CD4-positive, alpha-beta T cell treated with Interleukin-6 at 100 ng/mL for 8 hours (primary cell): Measurements from ENCODE around the gene SREK1.
A peak's percentile ranks its signal among the peaks of the same experiment; 100 is the strongest.

Source experiments
- DNase-seq: peaks from one replicate; pipeline ENCODE4 v3.0.0-alpha.2; 2020; ENCODE audit warnings: mixed read lengths, low spot score

SREK1 gene

DNA sequence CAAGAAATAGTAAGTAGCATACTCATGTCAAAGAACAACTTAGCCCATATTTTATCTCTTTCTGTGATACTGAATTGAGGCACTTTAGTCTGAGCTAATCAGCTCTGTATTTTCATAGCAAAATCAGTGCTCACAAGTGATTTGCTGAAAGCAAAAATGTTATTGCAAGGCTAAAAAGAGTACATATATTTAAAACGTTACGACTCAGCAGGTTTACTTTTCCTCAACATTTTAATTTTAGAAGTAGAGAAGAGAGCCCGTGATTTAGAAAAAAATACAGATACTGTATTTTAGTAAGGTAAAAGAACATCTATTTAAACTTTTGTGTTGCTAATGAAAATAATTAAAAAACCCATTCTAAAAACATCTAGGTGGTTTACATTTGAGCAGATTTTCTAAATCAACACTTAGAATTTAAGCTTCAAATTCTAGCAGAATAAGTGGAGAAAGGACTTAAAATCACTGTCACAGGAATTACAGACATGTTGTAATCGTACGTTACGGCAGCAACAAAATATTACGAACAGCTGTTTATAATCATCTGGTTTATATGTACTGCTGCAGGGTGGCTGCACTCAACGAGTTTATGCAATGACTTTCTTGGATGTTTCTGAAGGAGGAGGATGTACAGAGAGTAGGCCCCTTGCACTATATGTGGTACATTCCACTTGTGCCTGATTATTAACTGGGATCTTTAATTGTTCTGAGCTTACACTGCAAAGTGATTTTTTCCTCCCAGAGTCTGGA, 20.1 kb downstream of the SREK1 start:
- no peak for DNase-seq

DNA sequence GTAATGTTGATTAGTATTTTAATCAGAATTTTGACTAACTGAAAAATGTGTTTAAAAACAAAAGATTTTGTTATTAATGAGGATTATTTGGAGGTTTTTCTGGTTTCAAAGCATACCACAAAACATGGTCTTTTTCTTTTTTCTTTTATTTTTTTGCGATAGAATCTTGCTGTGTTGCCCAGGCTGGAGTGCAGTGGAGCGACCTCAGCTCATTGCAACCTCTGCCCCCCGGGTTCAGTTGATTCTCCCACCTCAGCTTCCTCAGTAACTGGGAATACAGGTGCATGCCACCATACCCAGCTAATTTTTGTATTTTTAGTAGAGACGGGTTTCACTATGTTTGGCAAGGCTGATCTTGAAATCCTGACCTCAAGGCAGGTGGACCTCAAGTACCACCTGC, 24.1 kb downstream of the SREK1 start:
- DNase-seq, result no peak

GRCh38 chr5:66169534-66169933, 25.4 kb downstream of the SREK1 start:
- peak; percentile 5 for DNase-seq

GRCh38 chr5:66170195-66170919, 26.3 kb downstream of the SREK1 start:
- DNase-seq, result no peak

DNA sequence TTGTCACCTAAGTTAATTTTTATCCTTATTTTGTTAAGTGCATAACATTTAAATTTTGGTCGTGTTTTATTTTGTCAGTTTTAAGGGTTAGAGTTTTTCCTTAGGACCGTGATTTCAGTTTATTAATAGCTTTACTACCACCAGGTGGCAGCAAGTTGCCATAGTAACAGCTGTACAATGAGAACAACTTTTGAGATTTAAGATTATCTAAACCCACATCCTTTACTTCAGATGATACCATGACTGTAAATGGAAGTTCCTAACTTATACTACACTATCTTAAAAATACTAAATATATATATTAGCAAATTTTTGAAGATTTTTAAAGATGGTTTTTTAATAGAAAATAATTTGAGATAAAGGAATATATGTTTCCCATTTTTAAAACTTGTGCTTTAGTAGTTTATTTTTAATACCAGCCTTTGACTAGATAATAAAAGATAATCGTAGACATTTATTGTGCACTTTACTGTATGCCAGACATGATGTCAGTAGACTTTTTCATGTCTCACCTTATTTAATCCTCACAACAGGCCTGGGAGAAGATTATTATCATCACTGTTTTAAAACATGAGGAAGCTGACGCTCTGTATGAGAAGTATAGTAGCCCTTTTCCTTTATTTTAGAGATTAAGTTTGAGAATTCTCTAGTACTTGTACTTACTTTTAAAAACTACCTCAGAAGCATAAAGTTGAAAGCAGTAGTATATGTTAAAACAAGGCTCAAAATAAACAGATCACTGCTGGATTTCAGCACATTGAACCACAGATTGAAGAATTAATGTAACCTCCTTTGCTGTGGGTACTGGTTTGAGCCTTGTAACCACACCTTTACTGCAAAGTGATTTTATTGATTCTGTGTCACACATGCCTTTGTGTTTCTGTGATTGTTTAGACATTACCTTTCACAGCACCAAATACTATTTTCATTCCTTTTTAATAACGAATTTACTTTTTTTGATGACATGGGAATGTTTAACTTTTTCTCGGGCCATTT, 27.5 kb downstream of the SREK1 start:
- DNase-seq, result peak; percentile 71

DNA sequence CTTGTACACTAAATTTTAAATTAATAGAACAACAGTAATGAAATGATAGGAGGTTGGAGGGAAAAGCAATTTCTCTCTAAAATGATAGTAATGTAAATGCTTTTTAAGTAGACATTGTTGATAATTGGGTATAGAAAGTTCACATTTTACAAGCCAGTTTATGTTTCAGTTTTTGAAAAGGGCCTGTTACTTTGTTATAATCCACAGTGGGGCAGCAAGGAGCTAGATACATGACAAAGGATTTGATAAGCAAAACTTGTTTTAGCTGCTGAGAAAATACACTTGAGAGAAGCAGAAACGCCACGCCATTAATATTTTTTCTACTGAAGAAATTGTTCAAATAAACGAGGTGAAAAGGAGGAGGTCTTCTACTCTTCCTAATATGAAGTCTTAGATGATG, 30.2 kb downstream of the SREK1 start:
- DNase-seq, result no peak

- DNase-seq, result no peak
Measured at GRCh38 chr5:66178799-66179198, 34.7 kb downstream of the SREK1 start.

GRCh38 chr5:66179297-66180051, 35.4 kb downstream of the SREK1 start:
- no peak for DNase-seq

GRCh38 chr5:66180282-66181155, 36.4 kb downstream of the SREK1 start:
- DNase-seq, result no peak

DNA sequence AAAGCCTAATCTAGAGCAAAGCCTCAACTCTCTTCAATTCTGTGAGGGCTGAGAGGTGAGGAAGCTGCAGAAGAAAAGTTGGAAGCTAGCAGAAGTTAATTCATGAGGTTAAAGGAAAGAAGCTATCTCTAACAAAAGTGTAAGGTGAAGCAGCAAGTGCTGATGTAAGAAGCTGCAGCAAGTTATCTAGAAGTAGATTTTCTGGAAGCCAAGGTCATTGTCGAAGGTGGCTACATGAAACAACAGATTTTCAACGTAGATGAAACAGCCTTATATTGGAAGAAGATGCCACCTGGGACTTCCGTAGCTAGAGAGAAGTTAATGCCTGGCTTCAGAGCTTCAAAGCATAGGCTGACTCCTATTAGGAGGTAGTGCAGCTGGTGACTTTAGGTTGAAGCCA, 42.0 kb downstream of the SREK1 start:
- no peak for DNase-seq

DNA sequence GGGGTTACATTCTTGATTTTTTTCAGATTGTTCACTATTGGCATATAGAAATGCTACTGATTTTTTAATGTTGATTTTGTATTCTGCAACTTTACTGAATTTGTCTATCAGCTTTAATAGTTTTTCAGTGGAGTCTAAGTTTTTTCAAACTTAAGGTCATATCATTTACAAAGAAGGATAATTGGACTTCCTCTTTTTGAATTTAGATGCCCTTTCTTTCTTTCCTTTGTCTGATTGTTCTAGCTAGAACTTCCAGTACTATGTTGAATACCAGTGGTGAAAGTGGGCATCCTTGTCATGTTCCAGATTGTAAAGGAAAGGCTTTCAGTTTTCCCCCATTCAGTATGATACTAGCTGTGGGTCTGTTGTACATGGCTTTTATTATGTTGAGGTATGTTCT, 49.3 kb downstream of the SREK1 start:
- DNase-seq, result no peak

- no peak for DNase-seq
Measured at GRCh38 chr5:66197764-66198405, 53.8 kb downstream of the SREK1 start.

- DNase-seq, result no peak
Measured at GRCh38 chr5:66198837-66199236, 54.7 kb downstream of the SREK1 start.

DNA sequence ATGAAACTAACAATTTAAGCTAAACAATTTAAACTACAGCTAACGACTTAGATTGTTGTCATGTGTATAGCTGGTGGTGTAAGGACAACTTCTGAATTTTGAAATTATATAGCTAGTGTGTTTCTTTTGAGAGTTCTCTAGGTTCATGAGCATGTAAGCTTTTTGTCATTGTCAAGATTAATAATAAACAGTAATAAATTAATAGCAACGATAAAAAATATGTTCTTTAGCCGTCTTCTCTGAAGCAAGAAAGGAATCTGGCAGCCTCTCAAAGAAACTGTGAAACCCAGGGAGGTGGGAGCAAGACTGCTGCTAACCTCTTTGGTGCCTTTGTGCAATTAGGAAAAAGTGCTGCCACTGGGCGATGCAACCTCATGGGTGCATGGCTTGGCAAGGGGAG, 59.4 kb downstream of the SREK1 start:
- DNase-seq, result no peak

- DNase-seq, result no peak
Measured at GRCh38 chr5:66206465-66206864, 62.4 kb downstream of the SREK1 start.

DNA sequence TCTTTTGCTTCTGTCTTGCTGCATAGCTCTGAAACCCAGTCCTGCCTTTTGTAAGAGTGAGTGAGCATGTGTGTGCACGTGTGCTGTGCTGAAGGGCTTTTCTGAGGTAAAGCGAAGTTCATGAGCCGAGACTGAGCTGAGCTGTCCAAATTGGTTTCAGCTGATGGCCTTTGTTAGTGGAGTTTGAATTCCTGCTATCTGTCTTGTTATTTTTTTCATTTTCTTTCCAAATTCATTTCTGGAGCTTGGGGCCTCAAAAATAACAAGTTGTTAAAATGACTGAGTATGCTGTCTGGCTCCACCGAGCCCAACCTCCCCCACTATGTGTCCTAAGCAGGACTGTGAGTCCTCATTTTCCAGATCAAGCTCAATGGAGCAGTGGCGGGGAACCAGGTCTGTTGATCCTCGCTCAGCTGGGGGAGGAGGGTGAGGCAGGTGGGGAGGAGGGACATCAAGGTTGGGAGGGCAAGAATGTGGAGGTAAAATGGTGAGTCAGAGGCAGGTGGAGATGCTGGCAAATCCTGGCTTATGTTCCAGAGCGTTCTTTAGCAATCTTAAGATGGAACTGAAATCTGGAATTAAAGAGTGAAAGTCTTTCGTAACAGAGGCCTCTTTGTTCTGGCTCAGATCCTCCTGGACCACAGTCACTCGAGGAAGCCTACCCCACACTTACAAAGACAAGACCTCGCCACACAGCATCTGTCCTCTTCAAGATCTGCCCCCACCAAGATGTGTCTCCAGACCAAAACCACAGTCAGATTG, 63.9 kb downstream of the SREK1 start:
- no peak for DNase-seq

DNA sequence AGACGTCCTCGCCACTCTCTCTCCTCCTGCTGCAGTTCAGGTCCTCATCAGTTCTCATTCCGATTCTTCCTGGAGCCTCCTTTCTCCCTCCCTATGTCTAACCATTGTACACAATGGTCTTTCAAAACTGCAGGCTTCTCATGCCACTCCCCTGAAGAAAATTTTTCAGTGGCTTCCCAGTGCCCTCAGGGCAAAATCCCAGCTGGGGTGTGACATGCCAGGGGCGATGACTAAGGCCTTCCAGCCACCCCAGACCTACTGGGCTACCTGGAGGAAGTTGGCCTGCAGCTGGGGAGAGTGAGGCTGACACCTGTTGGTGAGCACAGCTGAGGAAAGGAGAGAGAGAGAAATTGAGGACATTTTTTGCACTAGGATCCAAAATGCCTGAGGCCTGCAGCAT, 65.2 kb downstream of the SREK1 start:
- no peak for DNase-seq

- no peak for DNase-seq
Measured at GRCh38 chr5:66209794-66210193, 65.7 kb downstream of the SREK1 start.

GRCh38 chr5:66213533-66213932, 69.4 kb downstream of the SREK1 start:
- no peak for DNase-seq
